HepG2 (cell line): ENCODE measurements around the gene THEM4. TPM values are rescaled to one million over a fixed set of nuclear protein-coding genes. Genes with fewer than 3 reads are reported as not detected.

Experiments used
- ATAC-seq: fragments of 200-7000 bp; cut with Tn5 transposase; 3 replicates; pipeline ENCODE4 v1.9.1; 2020; ENCODE audit warnings: mild to moderate bottlenecking, moderate library complexity
- BruUV-seq: library from RNA; stranded (reverse); fragments of 400-500 nt; replicated peaks from 2 replicates; lab custom pipeline; 2021; lab: Mats Ljungman, UMichigan
- CTCF ChIA-PET: fragments of 300-600 bp; formaldehyde crosslinking; extraction: SDS; loops from one replicate; lab custom pipeline; 2021; ENCODE audit warnings: low total read pairs, inconsistent platforms, low intra/inter-chr PET ratio; lab: Yijun Ruan, JAX
- POLR2A ChIA-PET: fragments of 350-600 bp; sonication (Branson Sonifier 250); formaldehyde crosslinking; loops from one replicate; lab custom pipeline; 2020; ENCODE audit warnings: antibody characterized with exemption, inconsistent platforms; lab: Yijun Ruan, JAX
- DNase-seq: peaks from one replicate; pipeline ENCODE4 v3.0.0-alpha.2; 2015; ENCODE audit warnings: low spot score
- FAIRE-seq: peaks from 3 replicates; lab custom pipeline; 2011; peaks lifted over from hg19 to GRCh38; lab: Jason Lieb, UNC
- H2AFZ ChIP-seq: one replicate; pipeline ENCODE4 v1.6.1; 2011; ENCODE audit warnings: low read length, inconsistent platforms
- H3K27ac ChIP-seq: fragments of 300-600 bp; 3 replicates; pipeline ENCODE4 v1.8.0; 2011; ENCODE audit warnings: mixed run types, mild to moderate bottlenecking, mixed read lengths, low read length, inconsistent platforms; ENCODE audit not compliant: insufficient read depth; ENCODE audit errors: extremely low read length
- H3K27me3 ChIP-seq, 2 experiments: fragments of 200-600 bp in 1 of 2; 2 replicates in 1 of 2; 3 replicates in 1 of 2; pipeline versions ENCODE4 v1.6.0 to v1.8.0; 2011; ENCODE audit warnings: low read length in 2 of 2, mild to moderate bottlenecking in 2 of 2, moderate library complexity in 2 of 2, inconsistent platforms in 1 of 2; ENCODE audit not compliant: insufficient read depth in 2 of 2, control insufficient read depth in 1 of 2
- H3K36me3 ChIP-seq, 2 experiments: fragments of 200-600 bp in 1 of 2; replicated peaks in 1 of 2; 2 replicates in 1 of 2; 3 replicates in 1 of 2; pipeline versions ENCODE4 v1.5.1 to v1.8.0; 2011; ENCODE audit warnings: low read length in 2 of 2, inconsistent platforms in 1 of 2; ENCODE audit not compliant: insufficient read depth in 2 of 2, control insufficient read depth in 1 of 2
- H3K4me1 ChIP-seq: 2 replicates; pipeline ENCODE4 v1.5.1; 2012; ENCODE audit warnings: low read length, inconsistent platforms; ENCODE audit not compliant: insufficient read depth
- H3K4me2 ChIP-seq: 2 replicates; pipeline ENCODE4 v1.6.0; 2011; ENCODE audit warnings: low read depth, low read length, inconsistent platforms
- H3K4me3 ChIP-seq, 3 experiments: fragments of 200-600 bp in 1 of 3; sonication (generic), shearing (Covaris generic) in 1 of 3; replicated peaks in 1 of 3; 2 replicates each; pipeline ENCODE4 v1.5.1; 2011 to 2016; ENCODE audit warnings: low read length in 3 of 3, inconsistent platforms in 2 of 3, low read depth in 2 of 3, mild to moderate bottlenecking in 2 of 3, control low read depth in 1 of 3, mixed read lengths in 1 of 3; ENCODE audit not compliant: insufficient read depth in 1 of 3
- H3K79me2 ChIP-seq: one replicate; pipeline ENCODE4 v1.6.1; 2011; ENCODE audit warnings: low read length, inconsistent platforms; ENCODE audit not compliant: insufficient read depth
- H3K9ac ChIP-seq: 2 replicates; pipeline ENCODE4 v1.6.0; 2011; ENCODE audit warnings: mild to moderate bottlenecking, low read depth, low read length, inconsistent platforms; ENCODE audit not compliant: insufficient read depth
- H3K9me3 ChIP-seq: 2 replicates; pipeline ENCODE4 v1.5.1; 2012; ENCODE audit warnings: mild to moderate bottlenecking, low read length
- H4K20me1 ChIP-seq: 2 replicates; pipeline ENCODE4 v1.6.0; 2011; ENCODE audit warnings: inconsistent platforms, mild to moderate bottlenecking, low read length, moderate library complexity; ENCODE audit not compliant: insufficient read depth
- KDM5A ChIP-seq: fragments of 200-600 bp; sonication (generic); IDR thresholded peaks from 2 replicates; pipeline ENCODE4 v1.7.0; 2018; ENCODE audit warnings: antibody characterized with exemption, mild to moderate bottlenecking, low read length, borderline replicate concordance
- ZNF12 ChIP-seq: sonication (generic); formaldehyde crosslinking; IDR thresholded peaks from 2 replicates; pipeline ENCODE4 v1.5.0; 2020; ENCODE audit warnings: missing genetic modification reagents
- WGBS: methylation state at CpG from one replicate; pipeline ENCODE4 v1.1.6; 2017; ENCODE audit warnings: low lambda C conversion rate; 5-methylcytosine and 5-hydroxymethylcytosine counted together
- in situ Hi-C: cut with HindIII; loops from 2 replicates; pipeline ENCODE4 v1.10.0; 2017; ENCODE audit warnings: low pct_unique_long_range_greater_than_20kb; ENCODE audit not compliant: extremely low pct_ligation_motif_present
- intact Hi-C: fragments of 100-400 bp; cut with micrococcal nuclease; formaldehyde crosslinking; loops from one replicate; pipeline ENCODE4 v1.10.0; 2022; ENCODE audit not compliant: unreplicated experiment
- polyA plus RNA-seq, 8 experiments: library from polyadenylated mRNA; depleted of rRNA in 3 of 8; stranded (reverse) in 7 of 8; unstranded in 1 of 8; fragments of >200 nt; fragmentation: Illumina TruSeq in 4 of 8; extraction: Trizol in 4 of 8; gene quantifications; 2 replicates each; pipeline versions ENCODE4 v1.2.1 to v1.2.3, GENCODE V29; 2011 to 2016; ENCODE audit warnings: low read depth in 4 of 8, missing spikeins in 1 of 8, mixed read lengths in 1 of 8; ENCODE audit not compliant: insufficient read depth in 1 of 8
- total RNA-seq, 5 experiments: library from RNA; depleted of rRNA; stranded (reverse); fragments of >200 nt; fragmentation: Illumina TruSeq; extraction: Trizol; gene quantifications; 2 replicates each; pipeline ENCODE4 v1.2.3, GENCODE V29; 2016; ENCODE audit warnings: low read depth in 1 of 5
- TF ChIP-seq, protein P1 (sequence below): sonication (generic); formaldehyde crosslinking; IDR thresholded peaks from 2 replicates; pipeline ENCODE4 v1.4.0; 2020; ENCODE audit warnings: missing genetic modification reagents
- TF ChIP-seq, protein P2 (sequence below): sonication (generic); formaldehyde crosslinking; IDR thresholded peaks from 2 replicates; pipeline ENCODE4 v1.4.0; 2020; ENCODE audit warnings: missing genetic modification reagents

The THEM4 gene
- total and polyA plus RNA-seq, 2 of the 13 experiments (the other 11 are each of a cell fraction or from before 2014, with no cell fraction given): 10.9 to 13.9 TPM

DNA sequence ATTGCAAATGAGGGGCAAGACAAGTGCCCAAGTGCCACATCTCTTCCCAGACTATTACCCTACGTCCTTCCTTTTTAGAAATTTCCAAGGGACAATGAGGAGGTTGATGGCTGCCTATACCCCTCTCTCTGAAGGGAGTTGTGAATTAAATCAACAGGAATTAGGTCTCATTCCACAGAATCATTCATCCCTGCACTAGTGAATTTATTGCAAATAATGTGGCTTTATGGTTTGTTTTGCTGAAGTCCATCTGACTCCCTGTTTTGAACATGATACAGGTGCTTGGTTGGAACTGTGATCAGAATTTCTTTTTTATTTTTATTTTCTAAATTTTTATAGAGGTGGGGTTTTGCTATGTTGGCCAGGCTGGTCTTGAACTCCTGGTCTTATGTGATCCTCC, 34.3 kb upstream of the THEM4 start:
- Histone ChIP-seq H3K27ac (no peak overlapping the region), H3K79me2 (no peaks in the 10 kb centered on the region), H3K36me3 (no peaks in the 10 kb centered on the region), H3K9ac (no peak overlapping the region), H3K27me3 (no peaks in the 10 kb centered on the region; a peak in 2 of 5 replicates), H3K4me3 (no peak overlapping the region), H3K9me3 (no peaks in the 10 kb centered on the region), H2AFZ (no peak overlapping the region), H3K4me2 (no peak overlapping the region), H3K4me1 (peaks cover 12% of the 10 kb centered on the region), H4K20me1 (no peaks in the 10 kb centered on the region)
- intact Hi-C loops (no loop called here), in situ Hi-C loops (no loop called here)
- TF ChIP-seq, protein P1, sequence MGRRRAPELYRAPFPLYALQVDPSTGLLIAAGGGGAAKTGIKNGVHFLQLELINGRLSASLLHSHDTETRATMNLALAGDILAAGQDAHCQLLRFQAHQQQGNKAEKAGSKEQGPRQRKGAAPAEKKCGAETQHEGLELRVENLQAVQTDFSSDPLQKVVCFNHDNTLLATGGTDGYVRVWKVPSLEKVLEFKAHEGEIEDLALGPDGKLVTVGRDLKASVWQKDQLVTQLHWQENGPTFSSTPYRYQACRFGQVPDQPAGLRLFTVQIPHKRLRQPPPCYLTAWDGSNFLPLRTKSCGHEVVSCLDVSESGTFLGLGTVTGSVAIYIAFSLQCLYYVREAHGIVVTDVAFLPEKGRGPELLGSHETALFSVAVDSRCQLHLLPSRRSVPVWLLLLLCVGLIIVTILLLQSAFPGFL (CRISPR knock-in tag): no peak
- no peak for TF ChIP-seq KDM5A
- TF ChIP-seq, protein P2, sequence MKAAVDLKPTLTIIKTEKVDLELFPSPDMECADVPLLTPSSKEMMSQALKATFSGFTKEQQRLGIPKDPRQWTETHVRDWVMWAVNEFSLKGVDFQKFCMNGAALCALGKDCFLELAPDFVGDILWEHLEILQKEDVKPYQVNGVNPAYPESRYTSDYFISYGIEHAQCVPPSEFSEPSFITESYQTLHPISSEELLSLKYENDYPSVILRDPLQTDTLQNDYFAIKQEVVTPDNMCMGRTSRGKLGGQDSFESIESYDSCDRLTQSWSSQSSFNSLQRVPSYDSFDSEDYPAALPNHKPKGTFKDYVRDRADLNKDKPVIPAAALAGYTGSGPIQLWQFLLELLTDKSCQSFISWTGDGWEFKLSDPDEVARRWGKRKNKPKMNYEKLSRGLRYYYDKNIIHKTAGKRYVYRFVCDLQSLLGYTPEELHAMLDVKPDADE (CRISPR knock-in tag): no peak
- CTCF ChIA-PET: no interaction called here
- no TSS peak for BruUV-seq
- DNase-seq (no peak), ATAC-seq (no peak), FAIRE-seq (no peak)
- 27% methylated on average over 1 of the region's 1 CpG for WGBS
- POLR2A ChIA-PET: no interaction called here

DNA sequence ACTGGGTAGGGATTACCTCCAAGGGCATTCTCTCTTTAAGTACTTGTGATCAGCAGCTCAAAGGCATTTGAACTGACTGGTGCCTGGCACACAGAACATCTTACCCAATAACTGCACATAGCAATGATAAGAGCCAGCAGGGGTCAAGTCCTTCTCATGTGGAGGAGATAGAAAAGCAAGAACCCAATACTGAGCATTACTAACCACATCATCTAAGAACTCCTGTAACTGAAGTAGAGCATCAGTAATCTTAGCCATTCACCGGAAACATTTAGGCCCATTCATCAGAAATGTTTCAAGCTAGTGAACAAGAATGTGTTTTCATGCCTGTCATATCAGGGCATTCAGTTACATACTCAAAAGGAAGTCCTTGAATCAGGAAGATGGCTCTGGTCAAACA, 33.6 kb upstream of the THEM4 start:
- no peaks in the 10 kb centered on the region for H3K9me3 ChIP-seq
- FAIRE-seq (no peak), DNase-seq (no peak), ATAC-seq (no peak)
- H3K36me3 ChIP-seq: no peaks in the 10 kb centered on the region
- POLR2A ChIA-PET: no interaction called here
- WGBS: 27% methylated on average over 1 of the region's 1 CpG
- no peaks in the 10 kb centered on the region for H4K20me1 ChIP-seq
- H3K4me2 ChIP-seq: no peak overlapping the region
- H3K27ac ChIP-seq: no peak overlapping the region
- no peaks in the 10 kb centered on the region; a peak in 2 of 5 replicates for H3K27me3 ChIP-seq
- no peak for TF ChIP-seq ZNF12 (CRISPR knock-in tag)
- H3K79me2 ChIP-seq: no peaks in the 10 kb centered on the region
- BruUV-seq: no TSS peak
- intact Hi-C loops: no loop called here
- H3K4me3 ChIP-seq: no peak overlapping the region
- no peak overlapping the region for H2AFZ ChIP-seq
- in situ Hi-C loops: no loop called here
- no peak overlapping the region for H3K9ac ChIP-seq
- CTCF ChIA-PET: no interaction called here
- H3K4me1 ChIP-seq: peaks cover 12% of the 10 kb centered on the region
